ENCODE measurements around the gene UBE2D3. TPM values are rescaled to one million over a fixed set of nuclear protein-coding genes. Genes with fewer than 3 reads are reported as not detected.

Gene UBE2D3
- total RNA-seq, 1 donor from 2014 or later, result 204 TPM

GRCh38 chr4:102827674-102828496, 534 bp upstream of the UBE2D3 start:
- DNase-seq (ENCODE audit: low read depth), result peak; percentile 100
- no peak for FAIRE-seq
- H3K27me3 ChIP-seq (ENCODE audit: control insufficient read depth, insufficient read depth, low read length), result no peaks in the 10 kb centered on the region
- H3K36me3 ChIP-seq (ENCODE audit: control insufficient read depth, insufficient read depth, low read length), result no peaks in the 10 kb centered on the region
- H3K4me3 ChIP-seq (ENCODE audit: low read depth, low read length), result peak overlapping the region; percentile 90
- peak; percentile 1 for TF ChIP-seq CTCF (IDR thresholded peaks at IDR 0.05; ENCODE audit: insufficient read depth, low read length, severe bottlenecking)

DNA sequence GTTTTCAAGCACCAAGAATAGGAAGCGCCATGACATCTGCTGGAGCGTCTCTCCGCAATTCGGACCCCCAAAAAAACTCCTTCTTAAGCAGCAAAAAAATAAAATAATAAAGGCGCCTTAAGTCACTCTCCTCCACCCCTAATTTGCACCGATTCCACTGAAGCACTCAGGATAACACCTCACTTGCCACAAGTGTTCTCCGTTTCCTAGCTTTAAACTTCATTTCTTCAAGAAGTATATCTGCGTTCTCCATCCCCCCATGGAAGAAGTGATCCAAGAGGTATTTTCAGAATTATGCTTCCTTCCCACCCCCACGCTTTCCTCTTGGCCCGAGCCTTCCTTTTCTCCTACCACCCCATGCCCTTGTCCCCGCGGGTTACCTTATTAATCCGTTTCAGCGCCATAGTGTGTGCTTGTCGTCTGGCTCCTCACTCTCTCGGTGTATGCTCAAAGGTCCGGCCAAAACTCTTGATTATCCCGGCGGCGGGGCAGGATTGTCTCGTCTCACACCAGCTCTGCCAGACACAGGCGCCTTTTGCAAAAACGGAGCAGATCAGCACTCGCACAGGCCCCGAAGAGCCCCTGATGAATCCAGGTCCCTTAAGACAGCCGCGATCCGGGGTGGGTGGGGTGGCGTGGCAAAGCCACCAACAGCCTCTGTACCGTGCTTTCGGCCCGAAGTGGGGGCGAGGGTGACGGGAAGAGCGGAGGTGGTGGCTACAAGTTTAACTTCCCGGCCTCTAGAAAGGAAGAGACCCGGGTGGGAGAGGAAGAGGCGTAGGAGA, 1.1 kb downstream of the UBE2D3 start:
- TF ChIP-seq CTCF (IDR thresholded peaks at IDR 0.05; ENCODE audit: insufficient read depth, low read length, severe bottlenecking), result no peak
- Histone ChIP-seq H3K27me3 (ENCODE audit: control insufficient read depth, insufficient read depth, low read length) (no peaks in the 10 kb centered on the region), H3K4me3 (ENCODE audit: low read depth, low read length) (peak overlapping the region; percentile 90), H3K36me3 (ENCODE audit: control insufficient read depth, insufficient read depth, low read length) (no peaks in the 10 kb centered on the region)
- FAIRE-seq (no peak), DNase-seq (ENCODE audit: low read depth) (no peak)

GRCh38 chr4:102825261-102826091, 1.9 kb downstream of the UBE2D3 start:
- Histone ChIP-seq H3K4me3 (ENCODE audit: low read depth, low read length) (peak overlapping the region; percentile 90), H3K27me3 (ENCODE audit: control insufficient read depth, insufficient read depth, low read length) (no peaks in the 10 kb centered on the region), H3K36me3 (ENCODE audit: control insufficient read depth, insufficient read depth, low read length) (no peaks in the 10 kb centered on the region)
- FAIRE-seq (no peak), DNase-seq (ENCODE audit: low read depth) (peak; percentile 74)
- no peak for TF ChIP-seq CTCF (IDR thresholded peaks at IDR 0.05; ENCODE audit: insufficient read depth, low read length, severe bottlenecking)

DNA sequence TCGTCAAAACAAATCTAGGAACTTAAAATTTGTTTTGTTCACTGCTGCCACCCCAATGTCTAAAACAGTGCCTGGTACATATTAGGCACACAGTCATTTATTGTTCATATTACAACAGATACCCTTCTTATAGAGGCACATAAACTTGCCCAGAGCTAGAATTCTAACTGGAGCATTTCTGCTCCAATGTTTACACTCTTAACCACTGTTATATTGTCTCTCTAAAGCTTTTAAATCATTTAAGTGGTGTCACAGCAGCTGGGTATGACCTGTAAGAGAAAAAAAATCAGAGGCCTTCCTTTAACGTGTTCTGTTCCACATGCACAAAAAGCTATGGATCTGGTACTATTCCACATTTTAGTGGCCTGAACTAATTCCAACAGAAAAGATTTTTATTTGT, 3.0 kb downstream of the UBE2D3 start:
- FAIRE-seq (no peak), DNase-seq (ENCODE audit: low read depth) (no peak)
- Histone ChIP-seq H3K27me3 (ENCODE audit: control insufficient read depth, insufficient read depth, low read length) (no peaks in the 10 kb centered on the region), H3K4me3 (ENCODE audit: low read depth, low read length) (peak overlapping the region; percentile 90), H3K36me3 (ENCODE audit: control insufficient read depth, insufficient read depth, low read length) (no peaks in the 10 kb centered on the region)
- TF ChIP-seq CTCF (IDR thresholded peaks at IDR 0.05; ENCODE audit: insufficient read depth, low read length, severe bottlenecking), result no peak

GRCh38 chr4:102823897-102824296, 3.5 kb downstream of the UBE2D3 start:
- H3K36me3 ChIP-seq (ENCODE audit: control insufficient read depth, insufficient read depth, low read length), result no peaks in the 10 kb centered on the region
- FAIRE-seq, result no peak
- H3K4me3 ChIP-seq (ENCODE audit: low read depth, low read length), result peak overlapping the region; percentile 90

More at GRCh38 chr4:102823897-102824296, 3.5 kb downstream of the UBE2D3 start:
- DNase-seq (ENCODE audit: low read depth), result no peak
- no peaks in the 10 kb centered on the region for H3K27me3 ChIP-seq (ENCODE audit: control insufficient read depth, insufficient read depth, low read length)
- TF ChIP-seq CTCF (IDR thresholded peaks at IDR 0.05; ENCODE audit: insufficient read depth, low read length, severe bottlenecking), result no peak
